WTC11 (cell line): ENCODE measurements around the gene STAG1. TPM values are rescaled to one million over a fixed set of nuclear protein-coding genes. Genes with fewer than 3 reads are reported as not detected.

ENCODE experiments used
- ATAC-seq: fragments of 200-7000 bp; cut with Tn5 transposase; 2 replicates; pipeline ENCODE4 v1.10.0; 2021; ENCODE audit warnings: mild to moderate bottlenecking, moderate library complexity
- CTCF ChIA-PET: fragments of 300-600 bp; sonication (Branson Sonifier 250); formaldehyde crosslinking; loops from one replicate; lab custom pipeline; 2021; ENCODE audit warnings: antibody characterized with exemption; lab: Charles Lee
- POLR2A ChIA-PET: fragments of 350-600 bp; sonication (Branson Sonifier 250); formaldehyde crosslinking; loops from one replicate; lab custom pipeline; 2021; ENCODE audit warnings: antibody characterized with exemption; lab: Charles Lee
- DNase-seq: peaks from one replicate; pipeline ENCODE4 v3.0.0; 2021; ENCODE audit warnings: low spot score
- H3K27ac Mint-ChIP-seq: 2 replicates; pipeline ENCODE4 v1.8.0; 2021; ENCODE audit warnings: mixed read lengths
- H3K27me3 Mint-ChIP-seq: 2 replicates; pipeline ENCODE4 v1.8.0; 2021; ENCODE audit warnings: low read depth, mild to moderate bottlenecking, moderate library complexity, mixed read lengths
- H3K36me3 Mint-ChIP-seq: 2 replicates; pipeline ENCODE4 v1.8.0; 2021; ENCODE audit warnings: mixed read lengths
- H3K4me1 Mint-ChIP-seq: 2 replicates; pipeline ENCODE4 v1.8.0; 2022; ENCODE audit warnings: mixed read lengths
- H3K4me3 Mint-ChIP-seq: 2 replicates; pipeline ENCODE4 v1.8.0; 2021; ENCODE audit warnings: mild to moderate bottlenecking, moderate library complexity, mixed read lengths
- H3K9me3 Mint-ChIP-seq: 2 replicates; pipeline ENCODE4 v1.8.0; 2021; ENCODE audit warnings: mixed read lengths
- ETV6 ChIP-seq: sonication (generic); formaldehyde crosslinking; IDR thresholded peaks from 2 replicates; pipeline ENCODE4 v1.8.1; 2022; ENCODE audit warnings: mild to moderate bottlenecking, missing genetic modification reagents
- GTF2I ChIP-seq: fragments of 250-450 bp; sonication (Bioruptor Pico); conservative IDR thresholded peaks from 2 replicates; pipeline ENCODE4 v1.4.0; 2021; ENCODE audit warnings: mild to moderate bottlenecking
- HMGA2 ChIP-seq: fragments of 250-450 bp; sonication (Bioruptor Pico); IDR thresholded peaks from 2 replicates; pipeline ENCODE4 v1.4.0; 2021; ENCODE audit warnings: mild to moderate bottlenecking, moderate library complexity
- JUN ChIP-seq: sonication (generic); formaldehyde crosslinking; IDR thresholded peaks from 2 replicates; pipeline ENCODE4 v1.8.0; 2023; ENCODE audit warnings: mild to moderate bottlenecking, missing genetic modification reagents
- MLX ChIP-seq: sonication (generic); formaldehyde crosslinking; IDR thresholded peaks from 2 replicates; pipeline ENCODE4 v1.8.1; 2023; ENCODE audit warnings: mild to moderate bottlenecking, missing genetic modification reagents, moderate library complexity
- MYBL2 ChIP-seq: sonication (generic); formaldehyde crosslinking; IDR thresholded peaks from 2 replicates; pipeline ENCODE4 v1.8.1; 2023; ENCODE audit warnings: mild to moderate bottlenecking, moderate library complexity, missing genetic modification reagents
- NFATC4 ChIP-seq: fragments of 250-450 bp; sonication (Bioruptor Pico); IDR thresholded peaks from 2 replicates; pipeline ENCODE4 v1.9.0; 2021; ENCODE audit warnings: mild to moderate bottlenecking
- NFE2L1 ChIP-seq: sonication (generic); formaldehyde crosslinking; IDR thresholded peaks from 2 replicates; pipeline ENCODE4 v1.8.1; 2023; ENCODE audit warnings: missing genetic modification reagents
- NR1H2 ChIP-seq: sonication (generic); formaldehyde crosslinking; IDR thresholded peaks from 2 replicates; pipeline ENCODE4 v1.9.0; 2021; ENCODE audit warnings: mild to moderate bottlenecking, moderate library complexity, missing genetic modification reagents
- TP53 ChIP-seq: sonication (generic); formaldehyde crosslinking; IDR thresholded peaks from 2 replicates; pipeline ENCODE4 v1.8.1; 2023; ENCODE audit warnings: mild to moderate bottlenecking, missing genetic modification reagents
- USF2 ChIP-seq: sonication (generic); formaldehyde crosslinking; IDR thresholded peaks from 2 replicates; pipeline ENCODE4 v1.8.1; 2023; ENCODE audit warnings: mild to moderate bottlenecking, missing genetic modification reagents, moderate library complexity
- ZBTB21 ChIP-seq: sonication (generic); formaldehyde crosslinking; IDR thresholded peaks from 2 replicates; pipeline ENCODE4 v1.8.1; 2023; ENCODE audit warnings: mild to moderate bottlenecking, missing genetic modification reagents, borderline replicate concordance
- ZMAT4 ChIP-seq: fragments of 250-450 bp; sonication (Bioruptor Pico); IDR thresholded peaks from 2 replicates; pipeline ENCODE4 v1.9.0; 2021; ENCODE audit warnings: mild to moderate bottlenecking
- ZNF138 ChIP-seq: sonication (generic); formaldehyde crosslinking; conservative IDR thresholded peaks from 2 replicates; pipeline ENCODE4 v1.8.1; 2022; ENCODE audit warnings: mild to moderate bottlenecking, moderate library complexity, missing genetic modification reagents
- ZNF232 ChIP-seq: sonication (generic); formaldehyde crosslinking; IDR thresholded peaks from 2 replicates; pipeline ENCODE4 v1.8.0; 2022; ENCODE audit warnings: mild to moderate bottlenecking, missing genetic modification reagents
- ZNF317 ChIP-seq: sonication (generic); formaldehyde crosslinking; IDR thresholded peaks from 2 replicates; pipeline ENCODE4 v1.8.1; 2023; ENCODE audit warnings: low read depth, mild to moderate bottlenecking, moderate library complexity, missing genetic modification reagents, borderline replicate concordance
- total RNA-seq: library from RNA; stranded (reverse); gene quantifications from 3 replicates; pipeline ENCODE4 v1.2.3, GENCODE V29; 2021
- TF ChIP-seq, protein P1 (sequence below): sonication (generic); formaldehyde crosslinking; conservative IDR thresholded peaks from 2 replicates; pipeline ENCODE4 v1.8.1; 2023; ENCODE audit warnings: mild to moderate bottlenecking, low read depth, missing genetic modification reagents, moderate library complexity
- TF ChIP-seq, protein P2 (sequence below): sonication (generic); formaldehyde crosslinking; IDR thresholded peaks from 2 replicates; pipeline ENCODE4 v1.8.0; 2022; ENCODE audit warnings: mild to moderate bottlenecking, missing genetic modification reagents
- TF ChIP-seq, protein P3 (sequence below): sonication (generic); formaldehyde crosslinking; IDR thresholded peaks from 2 replicates; pipeline ENCODE4 v1.8.0; 2022; ENCODE audit warnings: missing genetic modification reagents
- TF ChIP-seq, protein P4 (sequence below): fragments of 250-450 bp; sonication (Bioruptor Pico); conservative IDR thresholded peaks from 2 replicates; pipeline ENCODE4 v1.9.0; 2021; ENCODE audit warnings: mild to moderate bottlenecking

Gene STAG1
- total RNA-seq, 1 experiment from 2014 or later = 20.7 TPM

DNA sequence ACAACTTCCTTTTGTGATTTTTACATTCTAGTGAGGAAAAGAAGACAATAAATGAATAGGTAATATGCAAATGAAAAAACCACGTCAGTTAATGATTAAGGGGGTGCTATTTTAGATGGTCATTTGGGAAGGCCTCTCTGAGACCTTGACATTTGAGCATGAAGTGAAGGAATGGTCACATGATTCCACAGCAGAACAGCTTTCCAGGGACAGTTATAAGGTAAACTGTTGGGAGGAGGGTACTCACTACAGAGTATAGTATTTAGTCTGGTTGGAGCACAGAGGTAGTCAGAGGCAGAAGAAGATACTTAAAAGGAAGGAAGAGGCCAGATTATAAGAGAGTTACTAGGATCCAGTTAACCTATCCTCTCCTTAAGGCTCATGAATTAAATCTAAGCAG is 246.5 kb downstream of the STAG1 start:
- Mint-ChIP-seq H3K4me3 (no peak overlapping the region), H3K4me1 (peaks cover 4% of the 10 kb centered on the region; the same call in 1 of the 2 replicates), H3K36me3 (no peaks in the 10 kb centered on the region), H3K27ac (no peak overlapping the region), H3K27me3 (no peaks in the 10 kb centered on the region)
- CTCF ChIA-PET = no interaction called here
- no peak for ATAC-seq
- TF ChIP-seq ZNF317 (CRISPR knock-in tag) (no peak), USF2 (CRISPR knock-in tag) (0 out of 2 replicates have a peak, but pooled peaks have one; percentile 15), NR1H2 (CRISPR knock-in tag) (no peak), HMGA2 (CRISPR knock-in tag) (no peak), ZNF232 (CRISPR knock-in tag) (no peak)
- TF ChIP-seq, all 79 proteins: peak for 1
- no peak for DNase-seq
- POLR2A ChIA-PET = no interaction called here
- H3K9me3 Mint-ChIP-seq = no peaks in the 10 kb centered on the region

- DNase-seq (no peak), ATAC-seq (no peak)
- ChIA-PET CTCF (interaction anchor here (1.1 kb wide), 1 partner anchor 249 kb away, joined by 3 read pairs; no protein-coding TSS in a partner anchor), POLR2A (no interaction called here)
- H3K27me3 Mint-ChIP-seq = no peaks in the 10 kb centered on the region
- no peak overlapping the region for H3K27ac Mint-ChIP-seq
- no peak for TF ChIP-seq NFATC4 (CRISPR knock-in tag)
- TF ChIP-seq JUN (CRISPR knock-in tag) = no peak
- TF ChIP-seq, protein P1, sequence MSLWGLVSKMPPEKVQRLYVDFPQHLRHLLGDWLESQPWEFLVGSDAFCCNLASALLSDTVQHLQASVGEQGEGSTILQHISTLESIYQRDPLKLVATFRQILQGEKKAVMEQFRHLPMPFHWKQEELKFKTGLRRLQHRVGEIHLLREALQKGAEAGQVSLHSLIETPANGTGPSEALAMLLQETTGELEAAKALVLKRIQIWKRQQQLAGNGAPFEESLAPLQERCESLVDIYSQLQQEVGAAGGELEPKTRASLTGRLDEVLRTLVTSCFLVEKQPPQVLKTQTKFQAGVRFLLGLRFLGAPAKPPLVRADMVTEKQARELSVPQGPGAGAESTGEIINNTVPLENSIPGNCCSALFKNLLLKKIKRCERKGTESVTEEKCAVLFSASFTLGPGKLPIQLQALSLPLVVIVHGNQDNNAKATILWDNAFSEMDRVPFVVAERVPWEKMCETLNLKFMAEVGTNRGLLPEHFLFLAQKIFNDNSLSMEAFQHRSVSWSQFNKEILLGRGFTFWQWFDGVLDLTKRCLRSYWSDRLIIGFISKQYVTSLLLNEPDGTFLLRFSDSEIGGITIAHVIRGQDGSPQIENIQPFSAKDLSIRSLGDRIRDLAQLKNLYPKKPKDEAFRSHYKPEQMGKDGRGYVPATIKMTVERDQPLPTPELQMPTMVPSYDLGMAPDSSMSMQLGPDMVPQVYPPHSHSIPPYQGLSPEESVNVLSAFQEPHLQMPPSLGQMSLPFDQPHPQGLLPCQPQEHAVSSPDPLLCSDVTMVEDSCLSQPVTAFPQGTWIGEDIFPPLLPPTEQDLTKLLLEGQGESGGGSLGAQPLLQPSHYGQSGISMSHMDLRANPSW = no peak
- TF ChIP-seq NFE2L1 (CRISPR knock-in tag) = no peak
- TF ChIP-seq, protein P2, sequence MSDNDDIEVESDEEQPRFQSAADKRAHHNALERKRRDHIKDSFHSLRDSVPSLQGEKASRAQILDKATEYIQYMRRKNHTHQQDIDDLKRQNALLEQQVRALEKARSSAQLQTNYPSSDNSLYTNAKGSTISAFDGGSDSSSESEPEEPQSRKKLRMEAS (CRISPR knock-in tag) = no peak
- TF ChIP-seq ZNF138 (CRISPR knock-in tag) = no peak
- no peak for TF ChIP-seq ZBTB21 (CRISPR knock-in tag)
- TF ChIP-seq ZMAT4 (CRISPR knock-in tag) = no peak
- TF ChIP-seq ETV6 = no peak
- no peak for TF ChIP-seq MLX (CRISPR knock-in tag)
- TF ChIP-seq, protein P3, sequence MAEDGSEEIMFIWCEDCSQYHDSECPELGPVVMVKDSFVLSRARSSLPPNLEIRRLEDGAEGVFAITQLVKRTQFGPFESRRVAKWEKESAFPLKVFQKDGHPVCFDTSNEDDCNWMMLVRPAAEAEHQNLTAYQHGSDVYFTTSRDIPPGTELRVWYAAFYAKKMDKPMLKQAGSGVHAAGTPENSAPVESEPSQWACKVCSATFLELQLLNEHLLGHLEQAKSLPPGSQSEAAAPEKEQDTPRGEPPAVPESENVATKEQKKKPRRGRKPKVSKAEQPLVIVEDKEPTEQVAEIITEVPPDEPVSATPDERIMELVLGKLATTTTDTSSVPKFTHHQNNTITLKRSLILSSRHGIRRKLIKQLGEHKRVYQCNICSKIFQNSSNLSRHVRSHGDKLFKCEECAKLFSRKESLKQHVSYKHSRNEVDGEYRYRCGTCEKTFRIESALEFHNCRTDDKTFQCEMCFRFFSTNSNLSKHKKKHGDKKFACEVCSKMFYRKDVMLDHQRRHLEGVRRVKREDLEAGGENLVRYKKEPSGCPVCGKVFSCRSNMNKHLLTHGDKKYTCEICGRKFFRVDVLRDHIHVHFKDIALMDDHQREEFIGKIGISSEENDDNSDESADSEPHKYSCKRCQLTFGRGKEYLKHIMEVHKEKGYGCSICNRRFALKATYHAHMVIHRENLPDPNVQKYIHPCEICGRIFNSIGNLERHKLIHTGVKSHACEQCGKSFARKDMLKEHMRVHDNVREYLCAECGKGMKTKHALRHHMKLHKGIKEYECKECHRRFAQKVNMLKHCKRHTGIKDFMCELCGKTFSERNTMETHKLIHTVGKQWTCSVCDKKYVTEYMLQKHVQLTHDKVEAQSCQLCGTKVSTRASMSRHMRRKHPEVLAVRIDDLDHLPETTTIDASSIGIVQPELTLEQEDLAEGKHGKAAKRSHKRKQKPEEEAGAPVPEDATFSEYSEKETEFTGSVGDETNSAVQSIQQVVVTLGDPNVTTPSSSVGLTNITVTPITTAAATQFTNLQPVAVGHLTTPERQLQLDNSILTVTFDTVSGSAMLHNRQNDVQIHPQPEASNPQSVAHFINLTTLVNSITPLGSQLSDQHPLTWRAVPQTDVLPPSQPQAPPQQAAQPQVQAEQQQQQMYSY (CRISPR knock-in tag) = no peak
- TF ChIP-seq TP53 = no peak
- no peak for TF ChIP-seq MYBL2 (CRISPR knock-in tag)
- TF ChIP-seq, protein P4, sequence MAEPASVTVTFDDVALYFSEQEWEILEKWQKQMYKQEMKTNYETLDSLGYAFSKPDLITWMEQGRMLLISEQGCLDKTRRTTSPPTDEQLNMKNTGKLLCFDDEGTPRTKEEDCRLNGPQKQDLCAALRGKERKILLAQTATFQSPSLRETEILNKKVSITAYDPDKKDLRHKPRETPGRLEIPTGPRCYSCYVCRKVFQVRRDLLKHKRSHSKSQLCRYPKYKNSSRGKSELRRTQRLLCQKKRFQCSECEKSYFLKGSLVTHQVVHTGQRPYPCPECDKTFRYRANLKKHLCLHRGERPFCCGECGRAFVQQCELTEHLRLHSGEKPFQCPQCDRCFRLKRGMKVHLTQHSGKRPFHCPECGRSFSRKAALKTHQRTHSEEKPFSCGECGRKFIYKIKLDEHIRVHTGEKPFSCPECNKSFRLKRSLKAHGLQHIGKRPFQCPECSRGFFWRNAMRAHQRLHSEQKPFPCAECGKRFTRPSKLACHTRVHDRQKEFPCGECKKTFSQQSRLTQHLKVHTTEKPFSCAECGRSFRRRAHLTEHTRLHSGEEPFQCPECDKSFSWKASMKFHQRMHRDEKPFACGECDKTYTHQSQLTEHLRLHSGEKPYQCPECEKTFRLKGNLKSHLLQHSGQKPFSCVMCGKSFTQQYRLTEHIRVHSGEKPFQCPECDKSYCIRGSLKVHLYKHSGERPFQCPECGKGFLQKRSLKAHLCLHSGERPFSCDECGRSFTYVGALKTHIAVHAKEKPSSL = no peak
- no peak for TF ChIP-seq GTF2I (CRISPR knock-in tag)
- no peak overlapping the region for H3K4me3 Mint-ChIP-seq
- H3K9me3 Mint-ChIP-seq = no peaks in the 10 kb centered on the region
- H3K4me1 Mint-ChIP-seq = no peaks in the 10 kb centered on the region
- no peaks in the 10 kb centered on the region for H3K36me3 Mint-ChIP-seq
Observed at GRCh38 chr3:136503056-136503455, 249.1 kb downstream of the STAG1 start.
